Measurements from ENCODE around the gene SMIM23. TPM values are rescaled to one million over a fixed set of nuclear protein-coding genes. Genes with fewer than 3 reads are reported as not detected.
A peak's percentile ranks its signal among the peaks of the same experiment; 100 is the strongest.

SMIM23 gene
- polyA plus RNA-seq, 3 donors: not detected

GRCh38 chr5:171774418-171774817, 11.2 kb upstream of the SMIM23 start:
- Histone ChIP-seq H2AFZ (ENCODE audit: insufficient read depth, low read depth, low read length, poor library complexity, severe bottlenecking) (no peak overlapping the region), H3K4me3 (replicated peaks in 1 of 3; ENCODE audit: low read depth in 2 of 3, low read length in 3 of 3) (no peak overlapping the region), H3K4me2 (replicated peaks; ENCODE audit: extremely low read depth, low read length, poor library complexity, severe bottlenecking) (no peak overlapping the region), H3K9ac (ENCODE audit: insufficient read depth, low read length, poor library complexity, severe bottlenecking) (no peak overlapping the region), H3K4me1 (ENCODE audit: control insufficient read depth in 1 of 2, insufficient read depth in 2 of 2, low read length in 2 of 2) (peaks cover 4 to 6% of the 10 kb centered on the region in 2 donors), H3K36me3 (replicated peaks in 1 of 2; ENCODE audit: control insufficient read depth in 1 of 2, insufficient read depth in 2 of 2, low read length in 2 of 2) (no peaks in the 10 kb centered on the region), H3K27ac (ENCODE audit: low read depth in 1 of 2, low read length in 2 of 2) (no peak overlapping the region), H4K20me1 (ENCODE audit: insufficient read depth, low read length) (no peaks in the 10 kb centered on the region), H3K79me2 (ENCODE audit: insufficient read depth, low read length) (no peaks in the 10 kb centered on the region), H3K9me3 (replicated peaks in 1 of 2; ENCODE audit: control insufficient read depth in 1 of 2, insufficient read depth in 1 of 2, low read length in 2 of 2) (no peaks in the 10 kb centered on the region), H3K27me3 (ENCODE audit: control insufficient read depth in 2 of 2, insufficient read depth in 2 of 2, low read length in 2 of 2) (no peaks in the 10 kb centered on the region)
- peaks cover 8% of the 10 kb centered on the region for H3K4me1 Mint-ChIP-seq
- H3K36me3 Mint-ChIP-seq: no peaks in the 10 kb centered on the region
- DNase-seq: no peak
- peaks cover 2 to 3% (median 2%) of the 10 kb centered on the region in 3 donors for H3K27me3 Mint-ChIP-seq (ENCODE audit: low read depth in 3 of 3)
- H3K4me3 Mint-ChIP-seq: no peak overlapping the region
- peaks cover 0 to 2% (median 0%) of the 10 kb centered on the region in 7 donors for H3K9me3 Mint-ChIP-seq
- no peak for TF ChIP-seq CTCF (IDR thresholded peaks at IDR 0.05)
- H3K27ac Mint-ChIP-seq: no peak overlapping the region
- WGBS (ENCODE audit: insufficient coverage): 100% methylated on average over 1 of the region's 9 CpGs
- intact Hi-C loops (cut with micrococcal nuclease): no loop called here

GRCh38 chr5:171776213-171776612, 9.4 kb upstream of the SMIM23 start:
- Histone ChIP-seq H3K27me3 (ENCODE audit: control insufficient read depth in 2 of 2, insufficient read depth in 2 of 2, low read length in 2 of 2) (no peaks in the 10 kb centered on the region), H4K20me1 (ENCODE audit: insufficient read depth, low read length) (no peaks in the 10 kb centered on the region), H3K9me3 (replicated peaks in 1 of 2; ENCODE audit: control insufficient read depth in 1 of 2, insufficient read depth in 1 of 2, low read length in 2 of 2) (no peaks in the 10 kb centered on the region), H3K27ac (ENCODE audit: low read depth in 1 of 2, low read length in 2 of 2) (no peak overlapping the region), H3K79me2 (ENCODE audit: insufficient read depth, low read length) (no peaks in the 10 kb centered on the region), H2AFZ (ENCODE audit: insufficient read depth, low read depth, low read length, poor library complexity, severe bottlenecking) (no peak overlapping the region), H3K36me3 (replicated peaks in 1 of 2; ENCODE audit: control insufficient read depth in 1 of 2, insufficient read depth in 2 of 2, low read length in 2 of 2) (no peaks in the 10 kb centered on the region), H3K4me3 (replicated peaks in 1 of 3; ENCODE audit: low read depth in 2 of 3, low read length in 3 of 3) (no peak overlapping the region), H3K9ac (ENCODE audit: insufficient read depth, low read length, poor library complexity, severe bottlenecking) (no peak overlapping the region), H3K4me2 (replicated peaks; ENCODE audit: extremely low read depth, low read length, poor library complexity, severe bottlenecking) (no peak overlapping the region), H3K4me1 (ENCODE audit: control insufficient read depth in 1 of 2, insufficient read depth in 2 of 2, low read length in 2 of 2) (no peaks in the 10 kb centered on the region)
- peaks cover 0 to 3% (median under 1%) of the 10 kb centered on the region in 7 donors for H3K9me3 Mint-ChIP-seq
- H3K4me1 Mint-ChIP-seq: no peaks in the 10 kb centered on the region
- WGBS (ENCODE audit: insufficient coverage): 35% methylated on average over 9 of the region's 12 CpGs
- intact Hi-C loops (cut with micrococcal nuclease): no loop called here
- DNase-seq: no peak
- peak overlapping the region in 1 of 7 donors; percentile 57 for H3K27ac Mint-ChIP-seq
- peaks cover 0 to 5% (median 1%) of the 10 kb centered on the region in 3 donors for H3K27me3 Mint-ChIP-seq (ENCODE audit: low read depth in 3 of 3)
- no peak overlapping the region for H3K4me3 Mint-ChIP-seq
- no peak for TF ChIP-seq CTCF (IDR thresholded peaks at IDR 0.05)
- H3K36me3 Mint-ChIP-seq: no peaks in the 10 kb centered on the region
